GM23338 (cell line): ENCODE results near the gene NAGA. TPM values are rescaled to one million over a fixed set of nuclear protein-coding genes. Genes with fewer than 3 reads are reported as not detected.

ENCODE experiments used
- ATAC-seq: fragments of 200-7000 bp; cut with Tn5 transposase; 3 replicates; pipeline ENCODE4 v1.9.1; 2020
- DNase-seq: peaks from one replicate; pipeline ENCODE4 v3.0.0-alpha.2; 2015; ENCODE audit warnings: low spot score
- H2AFZ ChIP-seq: fragments of 200-600 bp; sonication (generic); 2 replicates; pipeline ENCODE4 v1.8.0; 2016; ENCODE audit warnings: antibody characterized with exemption, mild to moderate bottlenecking, moderate library complexity
- H3F3A ChIP-seq: fragments of 200-600 bp; sonication (generic); replicated peaks from 2 replicates; pipeline ENCODE4 v1.8.0; 2017; ENCODE audit warnings: antibody characterized with exemption, mixed run types, low read depth
- H3K27ac ChIP-seq: fragments of 200-600 bp; sonication (generic); 2 replicates; pipeline ENCODE4 v1.6.1; 2016; ENCODE audit warnings: low read depth
- H3K27me3 ChIP-seq: fragments of 200-600 bp; sonication (generic); 2 replicates; pipeline ENCODE4 v1.8.0; 2016; ENCODE audit warnings: mild to moderate bottlenecking, mixed run types, moderate library complexity; ENCODE audit not compliant: insufficient read depth
- H3K36me3 ChIP-seq: fragments of 200-600 bp; sonication (generic); 2 replicates; pipeline ENCODE4 v1.8.0; 2016; ENCODE audit warnings: mild to moderate bottlenecking; ENCODE audit not compliant: insufficient read depth
- H3K4me1 ChIP-seq: fragments of 200-600 bp; sonication (generic); 2 replicates; pipeline ENCODE4 v1.8.0; 2016; ENCODE audit warnings: mild to moderate bottlenecking, moderate library complexity; ENCODE audit not compliant: insufficient read depth
- H3K4me2 ChIP-seq: fragments of 200-600 bp; sonication (generic); 2 replicates; pipeline ENCODE4 v1.7.1; 2017; ENCODE audit warnings: mixed run types
- H3K4me3 ChIP-seq: fragments of 200-600 bp; sonication (generic); 2 replicates; pipeline ENCODE4 v1.6.1; 2016; ENCODE audit warnings: mixed run types
- H3K79me2 ChIP-seq: fragments of 200-600 bp; sonication (generic); replicated peaks from 2 replicates; pipeline ENCODE4 v1.8.0; 2017; ENCODE audit warnings: mild to moderate bottlenecking; ENCODE audit not compliant: insufficient read depth
- H3K9me2 ChIP-seq: fragments of 200-600 bp; sonication (generic); 2 replicates; pipeline ENCODE4 v1.8.0; 2017; ENCODE audit not compliant: insufficient read depth
- H4K20me1 ChIP-seq: fragments of 200-600 bp; sonication (generic); replicated peaks from 2 replicates; pipeline ENCODE4 v1.8.0; 2017; ENCODE audit warnings: mild to moderate bottlenecking; ENCODE audit not compliant: insufficient read depth
- H3K27ac Mint-ChIP-seq: 2 replicates; pipeline ENCODE4 v1.8.0; 2020; ENCODE audit warnings: inconsistent platforms, mild to moderate bottlenecking, moderate library complexity, mixed read lengths
- H3K27me3 Mint-ChIP-seq: 3 replicates; pipeline ENCODE4 v1.8.0; 2022; ENCODE audit warnings: low read depth, mild to moderate bottlenecking, moderate library complexity, mixed read lengths, inconsistent platforms; ENCODE audit not compliant: insufficient read depth, poor library complexity
- H3K36me3 Mint-ChIP-seq: 3 replicates; pipeline ENCODE4 v1.8.0; 2021; ENCODE audit warnings: low read depth, mild to moderate bottlenecking, inconsistent platforms, moderate library complexity, mixed read lengths
- H3K4me1 Mint-ChIP-seq: 3 replicates; pipeline ENCODE4 v1.8.0; 2020; ENCODE audit warnings: mild to moderate bottlenecking, inconsistent platforms, mixed read lengths
- H3K4me3 Mint-ChIP-seq: 3 replicates; pipeline ENCODE4 v1.8.0; 2021; ENCODE audit warnings: moderate library complexity, mild to moderate bottlenecking, inconsistent platforms, mixed read lengths
- H3K9me3 Mint-ChIP-seq: 3 replicates; pipeline ENCODE4 v1.8.0; 2020; ENCODE audit warnings: moderate library complexity, mild to moderate bottlenecking, inconsistent platforms, mixed read lengths
- CREB1 ChIP-seq: fragments of 250-450 bp; sonication (Bioruptor Pico); IDR thresholded peaks from 2 replicates; pipeline ENCODE4 v1.5.0; 2020; ENCODE audit warnings: low read depth, mild to moderate bottlenecking, moderate library complexity
- EZH2 ChIP-seq: fragments of 200-600 bp; sonication (generic); IDR thresholded peaks from one replicate; pipeline ENCODE4 v1.8.0; 2017; ENCODE audit warnings: antibody characterized with exemption, mild to moderate bottlenecking, low read depth; ENCODE audit not compliant: unreplicated experiment
- JUNB ChIP-seq: IDR thresholded peaks from one replicate; pipeline ENCODE4 v1.6.1; 2016; ENCODE audit warnings: antibody characterized with exemption; ENCODE audit not compliant: unreplicated experiment
- NANOG ChIP-seq: IDR thresholded peaks from 2 replicates; pipeline ENCODE4 v1.6.1; 2016; ENCODE audit warnings: antibody characterized with exemption, borderline replicate concordance
- POLR2AphosphoS5 ChIP-seq: IDR thresholded peaks from 2 replicates; pipeline ENCODE4 v1.6.1; 2016; ENCODE audit warnings: antibody characterized with exemption, low read depth
- ZNF331 ChIP-seq: fragments of 250-450 bp; sonication (Bioruptor Pico); IDR thresholded peaks from 2 replicates; pipeline ENCODE4 v1.5.0; 2020; ENCODE audit warnings: low read depth, mild to moderate bottlenecking, moderate library complexity
- polyA plus RNA-seq: library from polyadenylated mRNA; unstranded; fragments of >200 nt; fragmentation: Nextera tagmentation; extraction: Ambion mirVana; gene quantifications from 2 replicates; pipeline ENCODE4 v1.2.1, GENCODE V29; 2016
- total RNA-seq: library from RNA; depleted of rRNA; stranded (reverse); fragments of >200 nt; shearing (Covaris generic); gene quantifications from 2 replicates; pipeline ENCODE4 v1.2.3, GENCODE V29; 2014
- TF ChIP-seq, protein P1 (sequence below): fragments of 250-450 bp; sonication (Bioruptor Pico); IDR thresholded peaks from 2 replicates; pipeline ENCODE4 v1.5.0; 2020; ENCODE audit warnings: mild to moderate bottlenecking, moderate library complexity

NAGA gene
- total and polyA plus RNA-seq, 2 experiments from 2014 or later, result 6.3 to 21.4 TPM

GRCh38 chr22:42050641-42051180, 19.9 kb downstream of the NAGA start (continued):
- TF ChIP-seq, protein P1, sequence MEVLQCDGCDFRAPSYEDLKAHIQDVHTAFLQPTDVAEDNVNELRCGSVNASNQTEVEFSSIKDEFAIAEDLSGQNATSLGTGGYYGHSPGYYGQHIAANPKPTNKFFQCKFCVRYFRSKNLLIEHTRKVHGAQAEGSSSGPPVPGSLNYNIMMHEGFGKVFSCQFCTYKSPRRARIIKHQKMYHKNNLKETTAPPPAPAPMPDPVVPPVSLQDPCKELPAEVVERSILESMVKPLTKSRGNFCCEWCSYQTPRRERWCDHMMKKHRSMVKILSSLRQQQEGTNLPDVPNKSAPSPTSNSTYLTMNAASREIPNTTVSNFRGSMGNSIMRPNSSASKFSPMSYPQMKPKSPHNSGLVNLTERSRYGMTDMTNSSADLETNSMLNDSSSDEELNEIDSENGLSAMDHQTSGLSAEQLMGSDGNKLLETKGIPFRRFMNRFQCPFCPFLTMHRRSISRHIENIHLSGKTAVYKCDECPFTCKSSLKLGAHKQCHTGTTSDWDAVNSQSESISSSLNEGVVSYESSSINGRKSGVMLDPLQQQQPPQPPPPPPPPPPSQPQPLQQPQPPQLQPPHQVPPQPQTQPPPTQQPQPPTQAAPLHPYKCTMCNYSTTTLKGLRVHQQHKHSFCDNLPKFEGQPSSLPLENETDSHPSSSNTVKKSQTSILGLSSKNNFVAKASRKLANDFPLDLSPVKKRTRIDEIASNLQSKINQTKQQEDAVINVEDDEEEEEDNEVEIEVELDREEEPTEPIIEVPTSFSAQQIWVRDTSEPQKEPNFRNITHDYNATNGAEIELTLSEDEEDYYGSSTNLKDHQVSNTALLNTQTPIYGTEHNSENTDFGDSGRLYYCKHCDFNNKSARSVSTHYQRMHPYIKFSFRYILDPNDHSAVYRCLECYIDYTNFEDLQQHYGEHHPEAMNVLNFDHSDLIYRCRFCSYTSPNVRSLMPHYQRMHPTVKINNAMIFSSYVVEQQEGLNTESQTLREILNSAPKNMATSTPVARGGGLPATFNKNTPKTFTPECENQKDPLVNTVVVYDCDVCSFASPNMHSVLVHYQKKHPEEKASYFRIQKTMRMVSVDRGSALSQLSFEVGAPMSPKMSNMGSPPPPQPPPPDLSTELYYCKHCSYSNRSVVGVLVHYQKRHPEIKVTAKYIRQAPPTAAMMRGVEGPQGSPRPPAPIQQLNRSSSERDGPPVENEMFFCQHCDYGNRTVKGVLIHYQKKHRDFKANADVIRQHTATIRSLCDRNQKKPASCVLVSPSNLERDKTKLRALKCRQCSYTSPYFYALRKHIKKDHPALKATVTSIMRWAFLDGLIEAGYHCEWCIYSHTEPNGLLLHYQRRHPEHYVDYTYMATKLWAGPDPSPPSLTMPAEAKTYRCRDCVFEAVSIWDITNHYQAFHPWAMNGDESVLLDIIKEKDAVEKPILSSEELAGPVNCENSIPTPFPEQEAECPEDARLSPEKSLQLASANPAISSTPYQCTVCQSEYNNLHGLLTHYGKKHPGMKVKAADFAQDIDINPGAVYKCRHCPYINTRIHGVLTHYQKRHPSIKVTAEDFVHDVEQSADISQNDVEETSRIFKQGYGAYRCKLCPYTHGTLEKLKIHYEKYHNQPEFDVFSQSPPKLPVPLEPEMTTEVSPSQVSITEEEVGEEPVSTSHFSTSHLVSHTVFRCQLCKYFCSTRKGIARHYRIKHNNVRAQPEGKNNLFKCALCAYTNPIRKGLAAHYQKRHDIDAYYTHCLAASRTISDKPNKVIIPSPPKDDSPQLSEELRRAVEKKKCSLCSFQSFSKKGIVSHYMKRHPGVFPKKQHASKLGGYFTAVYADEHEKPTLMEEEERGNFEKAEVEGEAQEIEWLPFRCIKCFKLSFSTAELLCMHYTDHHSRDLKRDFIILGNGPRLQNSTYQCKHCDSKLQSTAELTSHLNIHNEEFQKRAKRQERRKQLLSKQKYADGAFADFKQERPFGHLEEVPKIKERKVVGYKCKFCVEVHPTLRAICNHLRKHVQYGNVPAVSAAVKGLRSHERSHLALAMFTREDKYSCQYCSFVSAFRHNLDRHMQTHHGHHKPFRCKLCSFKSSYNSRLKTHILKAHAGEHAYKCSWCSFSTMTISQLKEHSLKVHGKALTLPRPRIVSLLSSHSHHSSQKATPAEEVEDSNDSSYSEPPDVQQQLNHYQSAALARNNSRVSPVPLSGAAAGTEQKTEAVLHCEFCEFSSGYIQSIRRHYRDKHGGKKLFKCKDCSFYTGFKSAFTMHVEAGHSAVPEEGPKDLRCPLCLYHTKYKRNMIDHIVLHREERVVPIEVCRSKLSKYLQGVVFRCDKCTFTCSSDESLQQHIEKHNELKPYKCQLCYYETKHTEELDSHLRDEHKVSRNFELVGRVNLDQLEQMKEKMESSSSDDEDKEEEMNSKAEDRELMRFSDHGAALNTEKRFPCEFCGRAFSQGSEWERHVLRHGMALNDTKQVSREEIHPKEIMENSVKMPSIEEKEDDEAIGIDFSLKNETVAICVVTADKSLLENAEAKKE (CRISPR knock-in tag), result no peak
- TF ChIP-seq EZH2 (no peak), NANOG (no peak), ZNF331 (no peak), CREB1 (CRISPR knock-in tag) (no peak), POLR2AphosphoS5 (no peak)

- no peak for DNase-seq
- Mint-ChIP-seq H3K27ac (no peak overlapping the region), H3K9me3 (peaks cover 24% of the 10 kb centered on the region), H3K4me1 (no peaks in the 10 kb centered on the region), H3K36me3 (peaks cover 4% of the 10 kb centered on the region; the same call in 2 of the 3 replicates), H3K27me3 (peaks cover 5% of the 10 kb centered on the region), H3K4me3 (no peak overlapping the region)
- TF ChIP-seq POLR2AphosphoS5 (no peak), CREB1 (CRISPR knock-in tag) (no peak), JUNB (no peak)
- Histone ChIP-seq H4K20me1 (no peaks in the 10 kb centered on the region), H3K27me3 (no peaks in the 10 kb centered on the region), H3K4me2 (no peak overlapping the region), H3F3A (no peaks in the 10 kb centered on the region), H3K36me3 (no peaks in the 10 kb centered on the region), H3K9me2 (no peaks in the 10 kb centered on the region), H3K27ac (no peak overlapping the region), H3K4me3 (no peak overlapping the region), H3K4me1 (no peaks in the 10 kb centered on the region), H3K79me2 (no peaks in the 10 kb centered on the region), H2AFZ (no peak overlapping the region)
- ATAC-seq, result no peak
These were observed 28.8 kb downstream of the NAGA start for GRCh38 chr22:42041784-42042183.
